Measurements from ENCODE around the gene ARMC9.

ARMC9 gene

DNA sequence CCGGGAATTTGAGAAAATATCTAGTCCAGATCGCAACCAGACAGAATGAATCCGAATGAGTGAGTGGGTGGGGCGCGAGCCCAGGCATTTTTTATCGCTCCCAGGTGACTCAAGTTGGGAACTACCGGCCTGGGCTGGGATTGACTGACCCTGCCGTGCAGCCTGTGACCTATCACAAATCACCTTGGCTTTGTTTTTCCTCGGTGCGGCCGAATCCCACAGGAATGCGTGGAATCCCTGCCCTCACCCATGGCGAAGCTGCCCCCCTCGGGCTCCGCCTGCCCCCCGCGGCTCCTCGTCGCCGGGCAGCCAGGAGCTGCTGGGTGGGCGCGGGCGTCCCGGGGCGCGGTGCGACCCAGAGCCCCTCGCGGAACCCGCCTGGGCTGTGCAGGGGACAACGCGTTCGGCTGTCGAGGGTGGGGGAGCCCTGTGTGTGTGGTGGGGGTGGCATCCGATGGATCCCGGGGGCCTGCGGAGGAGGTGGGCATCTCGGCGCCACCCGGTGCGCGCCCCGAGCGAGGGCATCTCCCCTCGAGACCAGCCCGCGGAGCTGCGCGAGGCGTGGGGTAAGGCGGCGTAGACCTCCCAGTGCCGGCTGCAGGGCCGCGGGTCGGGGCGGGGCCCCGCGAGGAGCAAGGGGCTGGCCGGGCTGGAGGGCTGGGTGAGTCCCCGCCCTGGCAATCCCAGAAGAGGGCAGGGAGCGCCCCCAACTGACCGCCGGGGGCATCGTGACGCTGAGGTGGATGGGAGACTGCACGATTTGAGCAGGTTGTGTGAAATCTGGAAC, 213.6 kb downstream of the ARMC9 start:
- peak overlapping the region; percentile 74 for H3K27ac ChIP-seq
- no peaks in the 10 kb centered on the region for H3K9me3 ChIP-seq
- H3K27me3 ChIP-seq: no peaks in the 10 kb centered on the region
- H3K4me1 ChIP-seq: peaks cover 0 to 16% (median 11%) of the 10 kb centered on the region in 4 donors
- H3K36me3 ChIP-seq: no peaks in the 10 kb centered on the region
- TF ChIP-seq, protein P1, sequence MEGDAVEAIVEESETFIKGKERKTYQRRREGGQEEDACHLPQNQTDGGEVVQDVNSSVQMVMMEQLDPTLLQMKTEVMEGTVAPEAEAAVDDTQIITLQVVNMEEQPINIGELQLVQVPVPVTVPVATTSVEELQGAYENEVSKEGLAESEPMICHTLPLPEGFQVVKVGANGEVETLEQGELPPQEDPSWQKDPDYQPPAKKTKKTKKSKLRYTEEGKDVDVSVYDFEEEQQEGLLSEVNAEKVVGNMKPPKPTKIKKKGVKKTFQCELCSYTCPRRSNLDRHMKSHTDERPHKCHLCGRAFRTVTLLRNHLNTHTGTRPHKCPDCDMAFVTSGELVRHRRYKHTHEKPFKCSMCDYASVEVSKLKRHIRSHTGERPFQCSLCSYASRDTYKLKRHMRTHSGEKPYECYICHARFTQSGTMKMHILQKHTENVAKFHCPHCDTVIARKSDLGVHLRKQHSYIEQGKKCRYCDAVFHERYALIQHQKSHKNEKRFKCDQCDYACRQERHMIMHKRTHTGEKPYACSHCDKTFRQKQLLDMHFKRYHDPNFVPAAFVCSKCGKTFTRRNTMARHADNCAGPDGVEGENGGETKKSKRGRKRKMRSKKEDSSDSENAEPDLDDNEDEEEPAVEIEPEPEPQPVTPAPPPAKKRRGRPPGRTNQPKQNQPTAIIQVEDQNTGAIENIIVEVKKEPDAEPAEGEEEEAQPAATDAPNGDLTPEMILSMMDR (IDR thresholded peaks at IDR 0.05): peak; percentile 84 to 93
- DNase-seq: peak; percentile 85 to 91
- peak overlapping the region; percentile 62 to 64 for H3K4me3 ChIP-seq
- intact Hi-C loops (cut with DNase I; ENCODE audit: low total_unique reads): loop anchor here (5.0 to 10.0 kb wide), 3 partner anchors 117 to 307 kb away; no protein-coding TSS in a partner anchor

DNA sequence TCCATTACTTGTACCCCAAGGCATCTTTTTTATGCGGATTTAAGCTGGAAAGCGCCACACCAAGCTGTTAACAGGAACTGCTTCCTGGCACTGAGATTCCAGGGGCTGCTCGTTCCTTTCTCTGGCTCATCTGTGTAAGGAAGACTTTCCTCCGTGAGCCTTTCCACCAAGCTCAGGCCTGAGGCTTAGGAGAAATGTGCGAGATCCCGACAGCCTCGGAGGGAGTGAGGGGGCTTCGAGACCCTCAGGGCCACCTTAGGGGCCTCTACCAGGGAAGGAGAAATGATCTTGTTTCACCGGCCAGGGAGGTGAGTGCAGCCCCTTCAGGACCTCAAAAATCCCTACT, 214.2 kb downstream of the ARMC9 start:
- Histone ChIP-seq H3K27me3 (no peaks in the 10 kb centered on the region), H3K9me3 (no peaks in the 10 kb centered on the region), H3K4me1 (peaks cover 0 to 16% (median 11%) of the 10 kb centered on the region in 4 donors), H3K36me3 (no peaks in the 10 kb centered on the region), H3K4me3 (peak overlapping the region; percentile 62 to 64), H3K27ac (peak overlapping the region; percentile 74)
- TF ChIP-seq, protein P1 (IDR thresholded peaks at IDR 0.05): no peak
- intact Hi-C loops (cut with DNase I; ENCODE audit: low total_unique reads): loop anchor here (5.0 to 10.0 kb wide), 3 partner anchors 118 to 308 kb away; no protein-coding TSS in a partner anchor
- no peak for DNase-seq

DNA sequence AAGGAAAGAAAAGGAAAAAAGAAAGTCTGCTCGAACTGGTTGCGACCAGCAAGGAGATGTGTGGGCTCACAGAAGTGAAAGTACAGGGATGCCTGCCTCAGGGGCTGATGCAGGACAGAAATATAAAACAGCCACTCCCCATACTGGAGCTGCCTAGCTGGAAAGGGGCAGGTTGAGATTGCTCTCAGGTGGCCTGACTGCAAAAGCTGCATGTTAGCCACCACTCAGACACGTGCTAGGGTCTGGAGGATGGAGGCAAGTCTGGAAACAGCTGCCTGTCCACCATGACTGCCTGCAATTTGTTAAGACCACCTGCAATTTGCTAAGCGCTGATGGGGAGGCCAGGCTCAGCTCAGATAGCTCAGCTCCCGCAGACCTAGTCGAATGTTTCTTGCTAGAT, 215.0 kb downstream of the ARMC9 start:
- peaks cover 0 to 16% (median 11%) of the 10 kb centered on the region in 4 donors for H3K4me1 ChIP-seq
- no peak for DNase-seq
- no peak overlapping the region for H3K27ac ChIP-seq
- no peaks in the 10 kb centered on the region for H3K9me3 ChIP-seq
- peaks cover 0 to under 1% of the 10 kb centered on the region in 2 donors for H3K27me3 ChIP-seq
- H3K4me3 ChIP-seq: no peak overlapping the region
- intact Hi-C loops (cut with DNase I; ENCODE audit: low total_unique reads): loop anchor here (5.0 to 10.0 kb wide), 3 partner anchors 119 to 309 kb away; no protein-coding TSS in a partner anchor
- H3K36me3 ChIP-seq: no peaks in the 10 kb centered on the region
- TF ChIP-seq, protein P1 (IDR thresholded peaks at IDR 0.05): no peak

DNA sequence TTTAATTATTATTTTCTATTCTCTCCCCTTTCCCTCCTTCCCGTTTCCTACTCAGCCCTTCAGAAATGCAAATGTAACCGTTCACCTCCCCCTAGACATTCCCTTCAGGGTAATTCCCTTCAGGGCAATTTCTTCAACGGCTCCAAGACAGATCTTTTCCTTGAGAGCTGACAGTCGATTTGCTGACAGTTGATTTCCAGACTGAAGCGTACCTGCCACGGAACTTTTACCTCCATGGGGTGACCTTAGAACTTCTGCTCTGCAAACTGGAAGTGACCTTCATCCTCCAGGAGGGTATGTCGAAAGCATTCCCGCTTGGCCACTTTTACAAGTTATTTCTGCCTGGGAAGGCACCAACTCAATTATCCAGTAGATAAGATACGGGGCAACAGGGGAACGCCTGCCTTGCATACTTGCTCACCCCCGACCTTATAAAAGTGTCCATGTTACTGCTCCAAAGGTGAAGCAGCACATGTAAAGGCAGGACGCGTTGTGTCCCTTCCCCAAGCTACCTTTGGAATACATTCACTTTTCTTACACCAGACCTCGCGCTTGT, 215.6 kb downstream of the ARMC9 start:
- intact Hi-C loops (cut with DNase I; ENCODE audit: low total_unique reads): loop anchor here (5.0 to 10.0 kb wide), 3 partner anchors 119 to 309 kb away; no protein-coding TSS in a partner anchor
- Histone ChIP-seq H3K27ac (no peak overlapping the region), H3K36me3 (no peaks in the 10 kb centered on the region), H3K27me3 (peaks cover 0 to 5% of the 10 kb centered on the region in 2 donors), H3K9me3 (no peaks in the 10 kb centered on the region), H3K4me3 (no peak overlapping the region), H3K4me1 (peaks cover 0 to 16% (median 11%) of the 10 kb centered on the region in 4 donors)
- TF ChIP-seq, protein P1 (IDR thresholded peaks at IDR 0.05): no peak
- no peak for DNase-seq

DNA sequence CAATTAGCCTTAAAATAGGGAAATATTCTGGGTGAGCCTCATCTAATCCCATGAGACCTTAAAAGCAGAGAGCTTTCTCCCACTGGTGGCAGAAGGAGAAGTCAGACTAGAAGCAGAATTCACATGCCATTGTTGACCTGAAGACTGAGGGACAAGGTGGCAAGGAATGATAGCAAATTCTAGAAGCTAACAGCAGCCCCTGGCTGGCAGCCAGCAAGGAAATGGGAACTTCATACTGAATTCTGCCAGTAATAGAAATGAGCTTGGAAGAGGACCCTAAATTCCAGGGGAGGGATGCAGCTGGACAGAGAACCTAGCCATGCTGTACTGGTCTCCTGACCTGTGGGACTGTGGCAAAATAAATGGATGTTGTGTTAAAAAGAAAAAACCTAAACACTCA, 216.6 kb downstream of the ARMC9 start:
- H3K27me3 ChIP-seq: peaks cover 0 to 8% of the 10 kb centered on the region in 2 donors
- TF ChIP-seq, protein P1 (IDR thresholded peaks at IDR 0.05): no peak
- no peaks in the 10 kb centered on the region for H3K36me3 ChIP-seq
- H3K27ac ChIP-seq: no peak overlapping the region
- DNase-seq: no peak
- intact Hi-C loops (cut with DNase I; ENCODE audit: low total_unique reads): loop anchor here (10.0 kb wide), 2 partner anchors 120 to 310 kb away; no protein-coding TSS in a partner anchor
- H3K9me3 ChIP-seq: no peaks in the 10 kb centered on the region
- no peak overlapping the region for H3K4me3 ChIP-seq
- H3K4me1 ChIP-seq: peaks cover 0 to 16% (median 11%) of the 10 kb centered on the region in 4 donors
